Renal cortical epithelial cell (primary cell): ENCODE data around the gene PTPRC. TPM values are rescaled to one million over a fixed set of nuclear protein-coding genes. Genes with fewer than 3 reads are reported as not detected.
A peak's percentile ranks its signal among the peaks of the same experiment; 100 is the strongest.

ENCODE experiments used
- DNase-seq: peaks from one replicate; pipeline ENCODE4 v3.0.0-alpha.2; 2011; ENCODE audit warnings: low read depth
- total RNA-seq: library from RNA; depleted of rRNA; stranded (reverse); fragments of >200 nt; gene quantifications from 2 replicates; pipeline ENCODE4 v1.2.3, GENCODE V29; 2014

The PTPRC gene
- total RNA-seq, 1 donor from 2014 or later: not detected

DNA sequence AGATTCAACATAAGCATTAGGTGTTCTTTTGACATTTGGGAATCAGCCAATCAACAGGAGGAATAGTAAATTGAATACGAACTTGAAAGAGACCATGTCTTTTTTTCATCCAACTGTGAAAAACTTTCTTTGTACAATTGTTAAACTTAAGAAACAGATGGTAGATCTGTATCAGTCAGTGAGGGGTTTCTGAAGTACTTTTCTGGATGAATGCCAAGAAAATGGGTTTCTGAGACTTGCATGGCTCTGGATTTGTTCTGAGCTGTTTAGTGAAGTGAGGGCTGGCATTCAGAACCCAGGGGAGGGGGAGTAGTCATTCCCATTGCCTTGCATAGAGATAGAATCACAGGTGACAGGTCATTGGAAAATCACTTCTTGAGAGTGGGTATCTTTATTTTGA lies 37.4 kb downstream of the PTPRC start:
- DNase-seq: no peak

DNA sequence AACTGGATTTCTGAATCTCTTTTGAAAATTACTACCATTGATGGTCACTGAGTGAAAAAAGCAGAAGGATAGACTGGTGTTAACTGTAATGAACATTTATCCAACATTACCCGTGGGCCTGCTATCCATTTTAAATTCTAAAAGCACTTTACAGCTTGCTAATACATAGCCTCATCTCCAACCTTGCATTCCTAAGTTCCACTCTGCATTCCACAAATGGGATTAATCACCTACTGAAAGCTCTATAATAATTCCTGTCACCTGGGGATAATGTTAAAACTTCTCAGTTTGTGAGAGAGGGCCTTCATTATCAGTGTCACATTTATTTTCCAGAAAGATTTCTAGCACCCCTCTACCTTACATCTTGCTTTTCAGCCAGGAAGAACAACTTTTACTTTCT lies 38.2 kb downstream of the PTPRC start:
- peak; percentile 65 for DNase-seq

DNA sequence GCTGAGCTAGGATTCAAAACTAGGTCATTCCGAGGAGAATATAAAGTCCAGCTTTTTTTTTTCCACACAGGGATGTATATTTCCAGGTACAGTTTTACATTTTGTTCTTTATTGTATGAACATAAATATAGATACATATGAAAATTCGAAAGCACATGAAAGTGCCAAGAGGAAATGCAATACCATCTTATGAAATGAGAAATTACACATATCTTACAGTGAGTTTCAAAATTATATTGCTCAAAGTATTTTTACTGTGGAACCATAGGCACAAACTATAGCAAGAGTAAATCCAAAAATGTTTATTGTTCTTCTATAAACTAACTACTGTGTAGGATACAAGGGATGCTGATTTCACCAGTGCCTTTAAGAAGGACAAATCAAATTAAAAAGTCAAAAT lies 39.0 kb downstream of the PTPRC start:
- no peak for DNase-seq

DNA sequence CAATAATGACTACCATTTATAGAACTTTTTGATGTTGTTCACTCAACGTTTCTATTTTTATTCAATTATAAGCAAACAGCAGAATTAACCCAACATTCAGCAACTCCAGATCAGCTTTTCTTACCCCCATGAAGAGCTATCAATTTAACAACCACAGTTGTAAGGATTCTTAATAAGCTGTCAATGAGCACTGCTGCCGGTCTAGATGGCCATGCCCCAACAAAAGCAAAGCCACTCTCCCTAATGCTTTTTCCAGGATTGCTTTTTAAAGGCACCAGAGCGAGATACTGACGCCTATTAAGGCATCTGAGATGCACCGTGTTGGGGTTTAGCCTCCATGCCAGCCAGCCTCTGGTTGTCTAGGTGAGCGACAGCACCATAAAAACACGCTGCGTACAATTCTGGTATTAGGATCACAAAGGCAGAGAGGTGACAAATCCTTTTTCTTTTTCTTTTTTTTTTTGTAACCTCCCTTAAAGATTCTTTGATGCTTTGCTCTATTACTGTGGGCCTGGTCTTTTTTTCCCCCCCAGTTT lies 39.5 kb downstream of the PTPRC start:
- no peak for DNase-seq

DNA sequence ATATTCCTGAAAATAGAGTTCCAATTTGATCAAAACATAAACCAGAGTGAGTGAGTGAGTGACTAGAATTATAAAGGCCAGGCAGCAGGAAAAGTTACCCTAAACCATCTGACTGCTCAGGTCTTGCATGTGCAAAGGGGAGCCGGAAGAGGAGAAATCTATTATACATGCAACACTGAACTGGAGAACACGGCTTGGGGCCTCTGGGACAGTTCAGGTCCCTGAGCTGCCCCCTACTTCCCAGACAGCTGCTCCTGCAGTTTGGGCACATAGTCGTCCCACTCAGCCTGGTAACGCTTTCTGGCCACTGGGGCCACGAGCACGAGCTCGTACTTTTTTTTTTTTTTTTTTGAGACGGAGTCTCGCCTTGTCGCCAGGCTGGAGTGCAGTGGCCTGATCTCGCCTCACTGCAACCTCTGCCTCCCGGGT lies 40.1 kb downstream of the PTPRC start:
- DNase-seq: no peak

DNA sequence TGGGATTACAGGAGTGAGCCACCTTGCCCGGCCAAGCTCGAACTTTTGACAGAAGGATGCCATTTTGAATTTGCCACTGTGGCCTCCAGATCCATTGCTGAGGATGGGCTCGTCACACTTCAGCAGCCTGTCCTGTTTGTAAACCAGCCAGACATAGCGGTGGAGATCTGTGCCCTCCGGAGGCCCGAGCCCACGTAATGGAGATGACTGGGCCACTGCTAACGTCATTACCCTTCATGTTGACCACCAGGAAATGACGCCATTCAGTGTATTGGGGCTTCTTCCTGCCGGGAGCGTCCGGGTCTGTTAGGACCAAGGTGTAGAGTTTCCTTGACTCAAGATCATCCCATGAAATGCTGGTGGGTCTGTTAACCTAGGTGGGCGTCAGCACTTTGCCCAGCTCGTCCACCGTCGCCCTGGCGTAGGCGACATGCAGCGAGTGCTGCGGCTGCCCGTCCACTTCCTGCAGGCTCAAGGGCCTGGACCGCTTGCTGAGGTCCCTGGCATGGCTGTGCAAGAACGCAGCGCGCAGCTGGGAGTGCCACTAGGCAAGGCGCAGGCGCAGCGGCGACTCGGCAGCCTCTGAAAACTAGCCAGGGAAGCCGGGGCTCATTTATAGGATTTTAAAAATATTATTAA lies 40.8 kb downstream of the PTPRC start:
- DNase-seq: no peak

DNA sequence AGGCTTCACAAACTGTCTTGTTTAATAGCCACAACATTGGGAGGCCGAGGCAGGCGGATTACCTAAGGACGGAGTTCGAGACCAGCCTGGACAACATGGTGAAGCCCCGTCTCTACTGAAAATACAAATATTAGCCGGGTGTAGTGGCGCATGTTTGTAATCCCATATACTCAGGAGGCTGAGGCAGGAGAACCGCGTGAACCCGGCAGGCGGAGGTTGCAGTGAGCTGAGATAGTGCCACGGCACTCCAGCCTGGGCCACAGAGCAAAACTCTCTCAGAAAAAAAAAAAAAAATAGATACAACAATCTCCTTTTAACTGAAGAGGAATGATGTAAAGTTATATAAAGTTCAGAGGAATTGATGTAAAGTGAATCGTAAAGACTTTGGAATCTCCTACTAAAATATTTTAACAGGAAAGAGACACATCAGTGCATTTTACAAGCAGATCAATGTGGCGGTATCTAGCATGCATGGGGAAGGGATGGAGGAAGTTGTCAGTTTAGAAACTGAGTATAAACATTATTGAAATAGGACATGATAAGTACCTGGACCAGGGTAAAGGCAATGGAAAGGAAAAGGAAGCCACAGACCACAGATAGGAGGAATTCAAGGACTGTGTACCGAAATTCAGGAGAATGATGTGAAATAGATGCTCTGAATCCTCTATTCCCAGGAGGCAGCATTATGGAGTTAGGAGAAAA lies 41.5 kb downstream of the PTPRC start:
- DNase-seq: no peak

DNA sequence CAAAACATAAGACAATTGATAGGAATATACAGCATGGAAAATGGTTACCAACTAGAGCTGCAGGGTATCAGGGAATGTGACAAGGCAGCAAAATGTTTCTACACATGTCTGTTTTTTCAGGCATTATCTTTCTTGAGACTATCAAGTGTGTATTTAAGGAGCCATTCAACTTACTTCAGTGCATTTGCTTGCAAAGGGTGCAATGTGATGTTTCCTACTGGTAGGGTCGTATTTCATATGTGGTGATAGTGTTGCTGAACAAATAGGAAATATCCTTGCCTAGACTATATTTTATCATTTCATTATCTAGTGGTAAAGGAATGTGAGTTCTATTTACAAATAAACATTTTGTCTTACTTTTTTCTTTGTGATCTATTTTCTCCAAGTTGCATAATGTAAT lies 42.4 kb downstream of the PTPRC start:
- peak; percentile 22 for DNase-seq

DNA sequence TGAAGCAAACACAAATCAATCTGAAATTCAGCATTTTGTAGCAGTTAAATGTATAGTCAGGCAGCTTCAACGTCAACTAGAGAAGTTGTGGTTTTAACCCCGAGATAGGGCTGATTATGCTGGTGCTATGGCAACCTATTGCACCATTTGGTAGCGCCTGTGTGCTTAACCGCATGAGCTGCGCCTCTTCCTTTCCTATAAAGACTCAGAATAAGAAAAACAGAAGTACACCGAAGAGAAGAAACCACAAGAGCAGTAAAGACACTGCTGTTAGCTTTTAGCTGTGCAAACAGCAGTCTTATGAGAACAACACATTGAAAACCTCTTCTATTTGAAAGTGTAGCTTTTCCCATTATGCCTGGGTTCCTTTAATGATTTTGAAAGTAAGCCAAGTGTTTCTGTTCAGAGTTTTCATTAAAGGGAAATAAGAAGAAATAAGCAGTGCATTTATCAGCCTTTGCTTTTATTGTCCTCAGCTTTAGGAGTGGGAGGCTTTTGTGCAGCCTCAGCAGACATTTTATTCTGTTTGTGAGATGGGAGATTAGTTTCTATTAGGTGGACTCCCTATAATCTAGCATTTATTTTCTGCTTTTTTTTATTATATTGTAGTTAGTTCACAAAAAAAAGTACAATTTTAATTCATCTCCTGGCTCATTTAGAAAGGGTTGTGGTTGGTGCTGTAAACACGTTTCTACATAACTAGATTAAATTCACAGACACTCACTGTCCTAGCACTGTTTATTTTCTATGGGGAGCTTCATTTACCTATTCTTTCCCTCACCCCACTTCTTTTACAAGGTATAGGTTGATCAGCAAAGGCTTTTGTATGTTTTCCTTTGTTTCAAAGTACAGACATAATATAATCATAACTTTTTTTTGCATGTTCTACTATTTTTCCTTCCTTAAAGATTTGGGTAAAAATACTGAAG lies 43.3 kb downstream of the PTPRC start:
- peak; percentile 96 for DNase-seq

DNA sequence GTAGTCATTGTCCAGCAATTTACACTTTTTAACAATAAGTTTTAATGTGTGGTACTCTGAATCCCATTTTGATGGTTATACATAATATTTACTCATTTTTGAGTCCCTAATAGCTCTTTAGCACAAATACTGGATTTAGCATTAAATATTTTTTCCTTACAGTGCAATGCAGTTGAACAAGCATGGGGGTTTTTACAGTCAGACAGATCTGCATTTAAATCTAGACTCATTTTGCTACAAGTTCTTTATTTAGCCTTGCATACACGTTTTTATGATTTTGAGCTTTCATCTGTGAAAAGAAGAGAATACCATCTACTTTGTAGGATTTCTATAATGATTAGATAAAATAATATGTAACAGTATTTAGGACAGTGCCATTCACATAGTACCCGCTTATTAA lies 44.0 kb downstream of the PTPRC start:
- DNase-seq: no peak

DNA sequence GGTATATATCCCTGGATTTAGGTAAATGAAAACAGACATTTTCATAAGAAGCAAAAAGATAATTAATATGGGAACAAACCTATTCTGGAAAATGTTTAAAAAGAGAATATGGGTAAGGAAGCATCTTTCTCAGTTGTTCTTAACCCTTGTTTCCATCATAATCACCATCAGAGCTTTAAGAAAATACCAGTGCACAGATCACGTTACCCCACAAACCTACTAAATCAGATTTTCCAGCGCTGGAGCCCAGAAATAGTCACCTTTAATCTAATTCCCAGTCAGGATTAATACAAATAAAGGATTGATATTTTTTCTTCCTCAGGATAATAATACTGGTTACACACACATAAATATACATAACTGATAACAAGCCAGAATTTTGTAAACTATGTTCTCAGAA lies 44.6 kb downstream of the PTPRC start:
- no peak for DNase-seq

DNA sequence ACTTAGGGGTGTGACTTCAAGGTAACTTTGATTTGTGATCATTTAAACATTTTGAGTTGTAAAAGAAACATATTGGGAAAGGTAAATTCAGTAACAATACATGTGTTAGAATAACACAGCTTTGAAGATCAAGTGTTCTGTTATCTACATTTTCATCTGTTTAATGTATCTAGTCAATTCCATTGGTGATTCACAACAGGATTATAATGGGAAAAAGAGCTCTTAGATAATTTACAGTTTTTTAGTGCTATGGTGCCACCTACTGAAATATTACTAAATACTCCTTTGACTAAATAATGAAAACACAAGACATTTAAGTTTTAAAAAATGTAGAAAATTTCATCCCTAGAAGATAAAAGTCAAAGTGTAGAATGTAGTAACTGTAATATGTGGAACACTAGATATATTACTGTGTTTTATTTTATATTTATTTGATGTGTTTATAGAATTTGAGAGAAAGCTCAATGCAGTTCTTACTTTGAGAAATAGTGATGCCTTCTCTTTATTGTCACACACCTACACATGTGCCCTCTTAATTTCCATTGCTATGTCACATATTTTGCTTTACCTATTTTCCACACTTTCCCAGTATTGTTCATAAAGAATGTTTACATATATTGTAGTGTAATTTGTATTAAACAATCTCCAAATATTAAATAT lies 47.4 kb downstream of the PTPRC start:
- peak; percentile 73 for DNase-seq

DNA sequence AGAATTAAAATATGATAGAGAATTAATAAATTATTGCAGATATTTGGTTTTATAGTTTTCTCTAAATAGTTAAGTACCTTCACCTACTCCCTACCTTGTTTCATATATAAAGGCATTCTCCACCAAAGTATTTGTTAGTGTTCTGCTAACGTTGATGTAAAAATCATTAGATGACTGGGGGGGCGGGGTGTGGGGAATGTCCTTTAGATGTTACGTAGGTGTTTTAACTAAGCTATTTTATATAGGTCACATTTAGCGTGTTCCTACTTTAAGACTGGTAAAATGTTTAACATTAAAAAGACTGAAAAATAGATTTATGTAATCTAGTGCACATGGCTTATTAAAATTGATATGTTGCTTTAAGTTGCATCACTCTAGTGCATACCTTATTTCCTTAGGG lies 48.6 kb downstream of the PTPRC start:
- no peak for DNase-seq

DNA sequence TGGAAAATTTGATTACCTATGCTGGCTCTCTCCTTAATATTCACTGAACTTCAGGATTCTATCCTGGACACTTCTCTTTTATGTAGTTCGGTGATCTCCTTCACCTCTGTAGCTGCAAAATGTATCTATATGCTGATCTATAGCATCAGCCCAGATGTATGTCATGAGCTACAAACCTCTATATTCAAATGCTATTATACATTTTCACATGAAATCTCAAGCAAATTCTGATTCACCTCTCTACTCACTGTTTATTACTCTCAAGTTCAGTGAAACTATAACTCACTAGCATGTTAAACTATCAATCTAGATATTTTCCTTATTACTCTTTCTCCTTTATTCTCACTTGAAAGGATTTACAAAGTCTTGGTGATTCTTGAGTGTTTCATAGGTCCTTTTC lies 52.2 kb downstream of the PTPRC start:
- no peak for DNase-seq

DNA sequence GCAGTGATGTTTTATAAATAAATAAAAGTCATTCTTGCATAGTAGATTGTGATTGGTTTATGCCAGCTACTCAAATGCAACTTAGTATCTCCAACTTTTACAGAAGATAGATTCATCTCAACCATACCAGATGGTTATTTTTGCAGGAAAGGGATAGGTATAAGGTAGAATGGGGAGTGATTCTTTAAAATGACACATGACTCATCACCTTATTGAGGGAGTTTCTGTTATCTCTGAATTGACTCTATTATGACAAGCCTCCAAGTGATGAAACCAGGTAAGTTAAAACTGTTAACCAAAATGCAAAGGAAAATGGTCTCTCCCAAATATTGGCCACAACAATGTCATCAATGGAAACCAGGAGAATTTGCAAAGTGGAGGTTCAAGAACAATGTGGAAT lies 54.5 kb downstream of the PTPRC start:
- DNase-seq: no peak

DNA sequence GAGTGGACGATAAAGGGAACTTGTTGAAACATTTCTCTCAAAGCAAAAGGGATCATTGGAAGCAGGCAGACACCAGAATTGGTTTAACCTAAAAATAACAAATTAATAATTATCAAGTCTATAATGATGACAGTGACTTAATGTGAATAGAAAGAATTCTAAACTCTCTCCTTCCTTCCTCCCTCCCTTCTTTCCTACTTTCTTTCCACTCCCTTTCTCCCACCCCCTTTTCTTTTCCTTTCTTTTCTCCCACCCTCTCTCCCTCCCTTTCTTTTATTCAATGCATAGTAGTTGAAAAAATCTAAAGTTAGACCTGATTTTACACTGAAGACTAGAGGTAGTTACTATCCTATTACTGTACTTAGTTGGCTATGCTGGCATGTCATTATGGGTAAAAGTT lies 55.7 kb downstream of the PTPRC start:
- no peak for DNase-seq

DNA sequence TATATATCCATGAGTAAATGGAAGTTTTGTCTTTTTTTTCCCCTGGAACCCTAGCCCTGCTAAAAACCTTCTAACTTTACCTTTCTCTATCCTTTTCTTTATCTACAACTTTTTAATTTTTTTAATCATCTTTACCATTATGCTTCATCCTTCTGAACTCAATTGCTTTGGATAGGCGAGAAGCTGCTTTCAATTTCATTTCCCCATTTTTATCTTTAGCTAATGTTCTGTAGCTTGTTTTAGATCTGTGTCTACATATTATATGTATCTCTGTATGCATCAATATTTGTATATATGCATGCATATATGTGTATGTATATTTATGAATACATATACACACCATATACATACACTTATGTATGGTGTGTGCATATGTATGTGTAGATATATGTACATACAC lies 57.4 kb downstream of the PTPRC start:
- no peak for DNase-seq

DNA sequence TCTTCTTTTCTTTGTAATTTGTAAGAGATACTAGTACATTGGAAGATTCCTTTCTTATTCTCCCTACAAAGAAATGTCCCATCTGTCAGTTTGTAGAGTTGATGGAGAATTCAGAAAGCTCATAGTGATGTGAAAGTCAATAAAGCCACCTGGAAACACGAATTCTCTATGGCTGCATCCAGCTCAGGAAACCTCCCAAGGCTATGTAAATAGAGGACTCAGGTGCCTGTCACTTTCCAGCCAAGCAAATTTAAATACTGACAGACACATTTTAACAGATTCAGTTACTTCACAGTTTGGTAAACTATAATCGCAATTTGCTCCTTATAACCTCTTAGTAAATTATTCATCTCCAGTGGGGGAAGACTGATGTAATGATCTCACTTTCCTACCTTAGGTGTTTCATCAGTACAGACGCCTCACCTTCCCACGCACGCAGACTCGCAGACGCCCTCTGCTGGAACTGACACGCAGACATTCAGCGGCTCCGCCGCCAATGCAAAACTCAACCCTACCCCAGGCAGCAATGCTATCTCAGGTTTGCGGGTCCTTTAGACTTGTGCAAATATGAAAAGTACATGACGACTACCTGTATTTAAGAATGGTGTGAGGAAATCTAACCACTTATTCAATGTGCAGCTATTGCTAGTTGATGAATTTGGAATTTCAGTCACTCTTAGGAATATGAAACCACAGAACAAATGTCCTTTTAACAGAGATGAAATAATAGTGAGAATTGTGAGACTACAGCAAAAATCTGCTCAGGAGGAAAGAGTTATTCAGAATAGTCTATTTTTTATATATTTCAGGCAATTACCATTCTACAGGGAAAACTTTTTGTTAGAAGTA lies 60.6 kb downstream of the PTPRC start:
- peak; percentile 76 for DNase-seq

DNA sequence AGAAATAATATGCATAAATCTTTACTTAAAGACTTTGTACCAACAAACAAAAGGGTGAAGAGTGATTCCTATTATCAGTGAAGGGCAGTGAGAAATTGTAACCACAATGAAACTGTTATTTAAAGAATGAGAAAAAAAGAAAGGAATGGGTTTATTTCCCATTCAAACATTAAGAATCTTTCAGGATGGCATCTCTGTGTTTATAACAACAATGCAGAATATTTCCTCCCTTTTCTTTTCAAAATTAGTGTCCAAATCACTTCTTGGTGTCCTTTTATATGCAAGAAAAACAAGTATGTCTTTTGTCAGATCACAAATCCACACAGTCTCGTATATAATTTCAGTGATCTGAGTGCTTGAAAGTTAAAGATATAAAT lies 61.2 kb downstream of the PTPRC start:
- DNase-seq: no peak

DNA sequence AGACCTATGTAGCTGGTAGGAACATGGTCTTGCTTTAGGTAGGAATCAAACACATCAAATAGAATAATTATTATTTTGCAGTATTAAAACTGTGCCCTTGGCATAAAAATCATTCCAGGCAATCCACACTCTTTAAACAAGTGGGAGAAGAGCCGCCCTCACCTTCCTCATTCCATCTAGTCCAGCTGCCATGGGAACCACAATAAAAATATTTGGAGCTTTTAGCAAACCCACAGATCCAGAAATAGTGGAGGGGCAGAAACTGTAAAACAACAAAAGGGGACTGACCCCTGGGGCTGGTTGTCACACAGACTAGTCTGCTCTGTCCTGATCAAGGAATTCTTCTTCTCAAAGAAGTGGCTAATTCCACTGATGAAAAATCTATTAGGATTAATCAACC lies 61.6 kb downstream of the PTPRC start:
- DNase-seq: no peak

DNA sequence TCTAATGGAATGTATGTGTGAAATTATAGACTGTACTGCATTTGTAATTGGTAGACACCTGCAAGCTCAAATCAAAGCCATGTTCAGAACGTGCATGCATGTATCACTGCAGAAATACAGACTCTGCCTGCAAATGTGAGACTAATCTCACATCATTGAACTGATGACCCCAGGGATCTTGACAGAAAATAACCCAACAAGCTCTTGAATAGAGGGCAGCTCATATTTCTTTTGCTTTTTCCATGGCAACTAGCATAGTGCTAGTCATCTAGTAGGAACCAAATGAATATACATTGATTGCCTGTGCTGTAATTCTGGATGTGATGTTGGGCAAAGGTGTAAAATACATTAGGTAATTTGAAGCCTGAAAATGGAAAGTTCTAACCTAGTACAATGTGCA lies 62.4 kb downstream of the PTPRC start:
- DNase-seq: no peak
